GM19438 (cell line): Measurements from ENCODE around the gene TIMM22.
A peak's percentile ranks its signal among the peaks of the same experiment; 100 is the strongest.
"Not testable (repeated sequence)": the region's sequence is repeated elsewhere in the genome, so short reads cannot be mapped to it uniquely, and the experiment has no call there.

ENCODE experiments used
- ATAC-seq: cut with Tn5 transposase; IDR thresholded peaks from one replicate; pipeline ENCODE4 v1.9.1; 2021; ENCODE audit warnings: low read depth; ENCODE audit not compliant: unreplicated experiment

Gene TIMM22

GRCh38 chr17:996554-997344 lies at the start of gene TIMM22:
TIMM22 (plus strand) TSS chr17:997129; CDS start chr17:997143, 14 bp downstream.
- ATAC-seq = peak; percentile 82

- ATAC-seq = no peak
Observed at GRCh38 chr17:948284-948852, 48.6 kb upstream of the TIMM22 start.

GRCh38 chr17:949623-950303 lies 47.2 kb upstream of the TIMM22 start:
- no peak for ATAC-seq

- ATAC-seq = no peak
Observed at GRCh38 chr17:951325-952132, 45.4 kb upstream of the TIMM22 start.

GRCh38 chr17:952592-952991 lies 44.3 kb upstream of the TIMM22 start:
- not testable (repeated sequence) for ATAC-seq

GRCh38 chr17:953767-954166 lies 43.2 kb upstream of the TIMM22 start:
- no peak for ATAC-seq

- ATAC-seq = no peak
Observed at GRCh38 chr17:954431-955164, 42.3 kb upstream of the TIMM22 start.

GRCh38 chr17:956905-957304 lies 40.0 kb upstream of the TIMM22 start:
- ATAC-seq = no peak

- no peak for ATAC-seq
Observed at GRCh38 chr17:957856-958421, 39.0 kb upstream of the TIMM22 start.

- ATAC-seq = no peak
Observed at GRCh38 chr17:958712-959451, 38.0 kb upstream of the TIMM22 start.

GRCh38 chr17:962166-962565 lies 34.8 kb upstream of the TIMM22 start:
- ATAC-seq = no peak

- no peak for ATAC-seq
Observed at GRCh38 chr17:962670-963069, 34.3 kb upstream of the TIMM22 start.

GRCh38 chr17:964876-965275 lies 32.1 kb upstream of the TIMM22 start:
- no peak for ATAC-seq

- ATAC-seq = no peak
Observed at GRCh38 chr17:965311-965989, 31.5 kb upstream of the TIMM22 start.

GRCh38 chr17:967122-967521 lies 29.8 kb upstream of the TIMM22 start:
- no peak for ATAC-seq

- no peak for ATAC-seq
Observed at GRCh38 chr17:968812-969730, 27.9 kb upstream of the TIMM22 start.

- ATAC-seq = no peak
Observed at GRCh38 chr17:969811-970355, 27.0 kb upstream of the TIMM22 start.
